ENCODE data around the gene DUOX1. TPM values are rescaled to one million over a fixed set of nuclear protein-coding genes. Genes with fewer than 3 reads are reported as not detected.
A peak's percentile ranks its signal among the peaks of the same experiment; 100 is the strongest.

Gene DUOX1
- polyA plus RNA-seq, 1 of the 3 experiments (the other 2 are of a cell fraction) = not detected

- Histone ChIP-seq H3K27me3 (ENCODE audit: insufficient read depth) (no peaks in the 10 kb centered on the region), H3F3A (replicated peaks; ENCODE audit: insufficient read depth) (no peaks in the 10 kb centered on the region), H3K79me2 (ENCODE audit: insufficient read depth) (no peaks in the 10 kb centered on the region), H2AFZ (ENCODE audit: low read depth) (no peak overlapping the region), H3K9ac (no peak overlapping the region), H3K9me2 (no peaks in the 10 kb centered on the region), H3K4me2 (peak overlapping the region; percentile 28; the same call in 1 of the 2 replicates), H4K20me1 (ENCODE audit: insufficient read depth) (no peaks in the 10 kb centered on the region), H3K36me3 (replicated peaks in 1 of 2; ENCODE audit: control insufficient read depth in 1 of 2, insufficient read depth in 2 of 2, low read length in 1 of 2) (peaks cover 0 to 3% of the 10 kb centered on the region in 2 experiments), H3K4me3 (ENCODE audit: low read depth in 2 of 2, low read length in 1 of 2) (no peak overlapping the region), H3K9me3 (no peaks in the 10 kb centered on the region), H3K4me1 (ENCODE audit: control insufficient read depth in 1 of 2, insufficient read depth in 2 of 2, low read depth in 1 of 2, low read length in 1 of 2) (peaks cover 12 to 13% of the 10 kb centered on the region in 2 experiments; a peak in 3 of 4 replicates), H3K27ac (ENCODE audit: low read depth in 2 of 2, low read length in 1 of 2) (peak overlapping the region in 1 of 2 experiments; percentile 67; a peak in 2 of 4 replicates)
- CTCF ChIA-PET = interaction anchor here (0.8 to 4.3 kb wide), 5 partner anchors 11 to 128 kb away, joined by 3 to 25 read pairs (median 4); no protein-coding TSS in a partner anchor
- POLR2A ChIA-PET = interaction anchor here (0.7 to 2.0 kb wide), 4 partner anchors 9 to 102 kb away, joined by 3 to 6 read pairs (median 4); partner anchors contain the start of gene SHF
- 85% methylated on average over 11 of the region's 12 CpGs for WGBS (ENCODE audit: low lambda C conversion rate)
- TF ChIP-seq NFIC (IDR thresholded peaks at IDR 0.05; ENCODE audit: borderline replicate concordance) = 0 out of 2 replicates have a peak, but pooled peaks have one; percentile 16
- no peak for TF ChIP-seq EZH2phosphoT487 (IDR thresholded peaks at IDR 0.05; ENCODE audit: borderline replicate concordance, low read depth)
- TF ChIP-seq, protein P1, sequence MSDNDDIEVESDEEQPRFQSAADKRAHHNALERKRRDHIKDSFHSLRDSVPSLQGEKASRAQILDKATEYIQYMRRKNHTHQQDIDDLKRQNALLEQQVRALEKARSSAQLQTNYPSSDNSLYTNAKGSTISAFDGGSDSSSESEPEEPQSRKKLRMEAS (IDR thresholded peaks at IDR 0.05; ENCODE audit: low read depth) = no peak
- peak; percentile 82 for DNase-seq
These were observed 18.6 kb downstream of the DUOX1 start for GRCh38 chr15:45148076-45149059.

DNA sequence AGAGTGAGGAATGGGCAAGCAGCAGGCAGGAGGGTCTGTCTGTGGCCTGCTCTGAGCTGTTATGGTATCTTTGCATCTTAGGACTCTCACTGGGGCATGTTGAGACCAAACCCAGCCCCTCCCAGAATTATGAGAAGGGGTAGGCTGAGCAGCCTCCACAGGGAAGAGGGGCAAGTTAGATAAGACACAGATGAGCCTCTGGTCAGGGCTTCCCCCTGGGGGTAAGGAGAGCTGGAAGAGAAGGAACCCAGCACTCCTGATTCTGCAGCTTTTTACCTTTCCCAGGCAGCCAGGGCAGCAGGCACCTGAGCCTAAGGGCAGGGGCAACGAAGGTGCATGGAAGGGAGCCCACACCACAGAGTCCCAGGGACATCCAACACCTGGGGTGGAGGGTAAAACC lies 19.3 kb downstream of the DUOX1 start:
- Histone ChIP-seq H3K79me2 (ENCODE audit: insufficient read depth) (no peaks in the 10 kb centered on the region), H3K4me3 (ENCODE audit: low read depth in 2 of 2, low read length in 1 of 2) (no peak overlapping the region), H2AFZ (ENCODE audit: low read depth) (no peak overlapping the region), H3K9ac (no peak overlapping the region), H3K4me1 (ENCODE audit: control insufficient read depth in 1 of 2, insufficient read depth in 2 of 2, low read depth in 1 of 2, low read length in 1 of 2) (peaks cover 12% of the 10 kb centered on the region in 2 experiments; a peak in 3 of 4 replicates), H3F3A (replicated peaks; ENCODE audit: insufficient read depth) (no peaks in the 10 kb centered on the region), H3K4me2 (0 out of 2 replicates have a peak overlapping the region, but pooled peaks have one; percentile 28), H3K27me3 (ENCODE audit: insufficient read depth) (no peaks in the 10 kb centered on the region), H3K9me3 (no peaks in the 10 kb centered on the region), H4K20me1 (ENCODE audit: insufficient read depth) (no peaks in the 10 kb centered on the region), H3K27ac (ENCODE audit: low read depth in 2 of 2, low read length in 1 of 2) (peak overlapping the region in 1 of 2 experiments; percentile 67; a peak in 2 of 4 replicates), H3K9me2 (no peaks in the 10 kb centered on the region), H3K36me3 (replicated peaks in 1 of 2; ENCODE audit: control insufficient read depth in 1 of 2, insufficient read depth in 2 of 2, low read length in 1 of 2) (peaks cover 0 to 3% of the 10 kb centered on the region in 2 experiments)
- ChIA-PET CTCF (interaction anchor here (1.2 to 4.3 kb wide), 4 partner anchors 16 to 128 kb away, joined by 3 to 25 read pairs (median 8); no protein-coding TSS in a partner anchor), POLR2A (interaction anchor here (0.7 to 2.0 kb wide), 3 partner anchors 10 to 101 kb away, joined by 3 to 6 read pairs (median 4); no protein-coding TSS in a partner anchor)
- TF ChIP-seq NRF1 (IDR thresholded peaks at IDR 0.05; ENCODE audit: low read depth, low read length) (no peak), GATA2 (CRISPR knock-in tag; IDR thresholded peaks at IDR 0.05) (peak; percentile 40), FOSL2 (IDR thresholded peaks at IDR 0.05; ENCODE audit: borderline replicate concordance, low read depth) (no peak)
- WGBS (ENCODE audit: low lambda C conversion rate) = 75% methylated on average over 1 of the region's 1 CpG
- DNase-seq = peak; percentile 62

DNA sequence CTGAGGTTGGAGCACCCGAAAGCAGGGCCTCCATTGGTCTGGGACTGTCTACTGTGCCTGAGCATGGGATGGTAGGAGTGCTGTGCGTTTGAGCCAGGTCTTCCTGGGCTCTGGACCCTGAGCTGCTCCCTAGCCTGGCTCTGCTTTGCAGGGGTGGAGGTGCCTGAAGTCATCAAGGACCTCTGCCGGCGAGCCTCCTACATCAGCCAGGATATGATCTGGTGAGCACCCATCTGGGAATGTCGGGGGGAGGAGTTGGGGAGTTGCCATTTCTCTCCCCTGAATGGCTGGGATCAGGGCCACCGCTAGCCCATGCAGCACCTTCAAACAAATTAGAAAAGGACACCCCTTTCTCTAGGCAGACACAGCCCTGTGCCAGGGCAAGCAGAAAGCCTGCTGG lies 20.7 kb downstream of the DUOX1 start:
- no peaks in the 10 kb centered on the region for H3K9me3 ChIP-seq
- H3K9me2 ChIP-seq = no peaks in the 10 kb centered on the region
- H3K4me3 ChIP-seq (ENCODE audit: low read depth in 2 of 2, low read length in 1 of 2) = no peak overlapping the region
- H2AFZ ChIP-seq (ENCODE audit: low read depth) = no peak overlapping the region
- 53% methylated on average over 3 of the region's 6 CpGs for WGBS (ENCODE audit: low lambda C conversion rate)
- H4K20me1 ChIP-seq (ENCODE audit: insufficient read depth) = no peaks in the 10 kb centered on the region
- no peaks in the 10 kb centered on the region for H3K79me2 ChIP-seq (ENCODE audit: insufficient read depth)
- no peak overlapping the region for H3K9ac ChIP-seq
- peaks cover 0 to 3% of the 10 kb centered on the region in 2 experiments for H3K36me3 ChIP-seq (replicated peaks in 1 of 2; ENCODE audit: control insufficient read depth in 1 of 2, insufficient read depth in 2 of 2, low read length in 1 of 2)
- no peak for DNase-seq
- no peak overlapping the region for H3K4me2 ChIP-seq
- H3F3A ChIP-seq (replicated peaks; ENCODE audit: insufficient read depth) = no peaks in the 10 kb centered on the region
- ChIA-PET POLR2A (interaction anchor here (2.0 kb wide), 1 partner anchor 11 kb away, joined by 6 read pairs; no protein-coding TSS in a partner anchor), CTCF (interaction anchor here (0.7 to 4.3 kb wide), 7 partner anchors 12 to 307 kb away, joined by 3 to 25 read pairs (median 3); no protein-coding TSS in a partner anchor)
- no peak overlapping the region for H3K27ac ChIP-seq (ENCODE audit: low read depth in 2 of 2, low read length in 1 of 2)
- peaks cover 11 to 12% of the 10 kb centered on the region in 2 experiments; a peak in 3 of 4 replicates for H3K4me1 ChIP-seq (ENCODE audit: control insufficient read depth in 1 of 2, insufficient read depth in 2 of 2, low read depth in 1 of 2, low read length in 1 of 2)
- H3K27me3 ChIP-seq (ENCODE audit: insufficient read depth) = no peaks in the 10 kb centered on the region
- no peak for TF ChIP-seq RFX5 (IDR thresholded peaks at IDR 0.05; ENCODE audit: low read length)
- TF ChIP-seq, protein P2, sequence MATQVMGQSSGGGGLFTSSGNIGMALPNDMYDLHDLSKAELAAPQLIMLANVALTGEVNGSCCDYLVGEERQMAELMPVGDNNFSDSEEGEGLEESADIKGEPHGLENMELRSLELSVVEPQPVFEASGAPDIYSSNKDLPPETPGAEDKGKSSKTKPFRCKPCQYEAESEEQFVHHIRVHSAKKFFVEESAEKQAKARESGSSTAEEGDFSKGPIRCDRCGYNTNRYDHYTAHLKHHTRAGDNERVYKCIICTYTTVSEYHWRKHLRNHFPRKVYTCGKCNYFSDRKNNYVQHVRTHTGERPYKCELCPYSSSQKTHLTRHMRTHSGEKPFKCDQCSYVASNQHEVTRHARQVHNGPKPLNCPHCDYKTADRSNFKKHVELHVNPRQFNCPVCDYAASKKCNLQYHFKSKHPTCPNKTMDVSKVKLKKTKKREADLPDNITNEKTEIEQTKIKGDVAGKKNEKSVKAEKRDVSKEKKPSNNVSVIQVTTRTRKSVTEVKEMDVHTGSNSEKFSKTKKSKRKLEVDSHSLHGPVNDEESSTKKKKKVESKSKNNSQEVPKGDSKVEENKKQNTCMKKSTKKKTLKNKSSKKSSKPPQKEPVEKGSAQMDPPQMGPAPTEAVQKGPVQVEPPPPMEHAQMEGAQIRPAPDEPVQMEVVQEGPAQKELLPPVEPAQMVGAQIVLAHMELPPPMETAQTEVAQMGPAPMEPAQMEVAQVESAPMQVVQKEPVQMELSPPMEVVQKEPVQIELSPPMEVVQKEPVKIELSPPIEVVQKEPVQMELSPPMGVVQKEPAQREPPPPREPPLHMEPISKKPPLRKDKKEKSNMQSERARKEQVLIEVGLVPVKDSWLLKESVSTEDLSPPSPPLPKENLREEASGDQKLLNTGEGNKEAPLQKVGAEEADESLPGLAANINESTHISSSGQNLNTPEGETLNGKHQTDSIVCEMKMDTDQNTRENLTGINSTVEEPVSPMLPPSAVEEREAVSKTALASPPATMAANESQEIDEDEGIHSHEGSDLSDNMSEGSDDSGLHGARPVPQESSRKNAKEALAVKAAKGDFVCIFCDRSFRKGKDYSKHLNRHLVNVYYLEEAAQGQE (IDR thresholded peaks at IDR 0.05; ENCODE audit: low read depth, low read length) = no peak
- TF ChIP-seq JUND (IDR thresholded peaks at IDR 0.05) = no peak
- TF ChIP-seq, protein P3, sequence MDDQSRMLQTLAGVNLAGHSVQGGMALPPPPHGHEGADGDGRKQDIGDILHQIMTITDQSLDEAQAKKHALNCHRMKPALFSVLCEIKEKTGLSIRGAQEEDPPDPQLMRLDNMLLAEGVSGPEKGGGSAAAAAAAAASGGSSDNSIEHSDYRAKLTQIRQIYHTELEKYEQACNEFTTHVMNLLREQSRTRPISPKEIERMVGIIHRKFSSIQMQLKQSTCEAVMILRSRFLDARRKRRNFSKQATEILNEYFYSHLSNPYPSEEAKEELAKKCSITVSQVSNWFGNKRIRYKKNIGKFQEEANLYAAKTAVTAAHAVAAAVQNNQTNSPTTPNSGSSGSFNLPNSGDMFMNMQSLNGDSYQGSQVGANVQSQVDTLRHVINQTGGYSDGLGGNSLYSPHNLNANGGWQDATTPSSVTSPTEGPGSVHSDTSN (IDR thresholded peaks at IDR 0.05) = no peak
- TF ChIP-seq POLR2AphosphoS5 (IDR thresholded peaks at IDR 0.05; ENCODE audit: low read depth, low read length) = no peak
- TF ChIP-seq SMC3 (IDR thresholded peaks at IDR 0.05; ENCODE audit: low read depth, low read length) = no peak
- TF ChIP-seq, protein P1 (IDR thresholded peaks at IDR 0.05; ENCODE audit: low read depth) = no peak
- TF ChIP-seq TEAD4 (IDR thresholded peaks at IDR 0.05; ENCODE audit: borderline replicate concordance, insufficient read depth) = no peak
